ENCODE measurements around the gene RPP21. TPM values are rescaled to one million over a fixed set of nuclear protein-coding genes. Genes with fewer than 3 reads are reported as not detected.
A peak's percentile ranks its signal among the peaks of the same experiment; 100 is the strongest.

The RPP21 gene
- total RNA-seq, 1 donor from 2014 or later = 33.5 TPM

DNA sequence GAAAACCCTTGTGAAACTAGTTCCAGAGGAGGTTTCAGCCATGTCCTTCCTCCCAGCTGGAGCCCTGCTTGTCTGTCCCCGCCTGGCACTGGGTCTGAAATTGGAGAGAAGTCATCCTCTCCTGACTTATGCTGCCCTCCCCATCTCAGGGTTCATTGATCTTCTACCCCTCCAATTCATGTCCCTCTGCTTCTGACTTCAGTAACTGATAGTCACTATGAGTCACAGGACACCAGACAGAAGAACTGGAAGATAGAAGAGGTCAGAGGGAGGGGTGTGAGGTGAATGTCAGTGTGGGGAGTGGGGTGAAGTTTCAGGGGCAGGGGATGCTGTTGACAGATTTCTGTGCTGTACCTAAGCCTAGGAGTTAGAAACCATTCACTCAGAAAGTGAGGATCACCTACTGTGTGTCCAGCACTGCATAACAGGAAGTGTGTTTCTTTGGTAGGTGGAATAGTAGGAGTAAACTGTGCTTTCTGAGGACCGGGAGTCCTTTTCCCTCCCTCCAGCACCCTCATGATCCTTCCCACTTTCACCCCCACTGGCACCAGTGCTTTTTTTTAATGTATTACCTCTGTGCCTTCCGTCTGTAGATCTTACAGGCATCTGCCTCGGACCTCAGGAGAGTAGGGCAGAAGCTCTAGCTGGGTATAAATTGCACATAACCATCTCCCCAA lies 627 bp upstream of the RPP21 start:
- no peaks in the 10 kb centered on the region for H3K27me3 Mint-ChIP-seq (ENCODE audit: low read depth, unreplicated experiment)
- H3K4me3 ChIP-seq (ENCODE audit: insufficient read depth, low read depth, low read length) = peak overlapping the region; percentile 73
- H3K27ac ChIP-seq (ENCODE audit: low read depth, low read length) = no peak overlapping the region
- peaks cover 11% of the 10 kb centered on the region for H3K4me1 Mint-ChIP-seq (ENCODE audit: low read depth, unreplicated experiment)
- H3K27ac Mint-ChIP-seq (ENCODE audit: unreplicated experiment) = peak overlapping the region; percentile 63
- H3K9ac ChIP-seq (ENCODE audit: low read length) = no peak overlapping the region
- no peak for DNase-seq (ENCODE audit: low read depth)
- H3K79me2 ChIP-seq (ENCODE audit: insufficient read depth, low read length) = peaks cover 5% of the 10 kb centered on the region
- TF ChIP-seq, protein P1, sequence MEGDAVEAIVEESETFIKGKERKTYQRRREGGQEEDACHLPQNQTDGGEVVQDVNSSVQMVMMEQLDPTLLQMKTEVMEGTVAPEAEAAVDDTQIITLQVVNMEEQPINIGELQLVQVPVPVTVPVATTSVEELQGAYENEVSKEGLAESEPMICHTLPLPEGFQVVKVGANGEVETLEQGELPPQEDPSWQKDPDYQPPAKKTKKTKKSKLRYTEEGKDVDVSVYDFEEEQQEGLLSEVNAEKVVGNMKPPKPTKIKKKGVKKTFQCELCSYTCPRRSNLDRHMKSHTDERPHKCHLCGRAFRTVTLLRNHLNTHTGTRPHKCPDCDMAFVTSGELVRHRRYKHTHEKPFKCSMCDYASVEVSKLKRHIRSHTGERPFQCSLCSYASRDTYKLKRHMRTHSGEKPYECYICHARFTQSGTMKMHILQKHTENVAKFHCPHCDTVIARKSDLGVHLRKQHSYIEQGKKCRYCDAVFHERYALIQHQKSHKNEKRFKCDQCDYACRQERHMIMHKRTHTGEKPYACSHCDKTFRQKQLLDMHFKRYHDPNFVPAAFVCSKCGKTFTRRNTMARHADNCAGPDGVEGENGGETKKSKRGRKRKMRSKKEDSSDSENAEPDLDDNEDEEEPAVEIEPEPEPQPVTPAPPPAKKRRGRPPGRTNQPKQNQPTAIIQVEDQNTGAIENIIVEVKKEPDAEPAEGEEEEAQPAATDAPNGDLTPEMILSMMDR (IDR thresholded peaks at IDR 0.05; ENCODE audit: insufficient read depth, low read depth, low read length) = no peak
- TF ChIP-seq EZH2 (IDR thresholded peaks at IDR 0.05; ENCODE audit: insufficient read depth, low read length) = no peak
- no peaks in the 10 kb centered on the region for H3K9me3 Mint-ChIP-seq (ENCODE audit: unreplicated experiment)
- H3K9me3 ChIP-seq (ENCODE audit: insufficient read depth, low read depth, low read length) = no peaks in the 10 kb centered on the region
- peaks cover 12% of the 10 kb centered on the region for H3K36me3 Mint-ChIP-seq (ENCODE audit: low read depth, unreplicated experiment)
- no peaks in the 10 kb centered on the region for H3K27me3 ChIP-seq (ENCODE audit: insufficient read depth, low read length)
- no peak for FAIRE-seq
- peak overlapping the region; percentile 82 for H3K4me3 Mint-ChIP-seq (ENCODE audit: unreplicated experiment)
- peak overlapping the region; percentile 53 for H2AFZ ChIP-seq (ENCODE audit: low read depth, low read length)
- H4K20me1 ChIP-seq (ENCODE audit: insufficient read depth, low read length) = peaks cover 8% of the 10 kb centered on the region
- peaks cover 8% of the 10 kb centered on the region for H3K36me3 ChIP-seq (ENCODE audit: insufficient read depth, low read length)
- H3K4me1 ChIP-seq (ENCODE audit: insufficient read depth, low read length) = peaks cover 10% of the 10 kb centered on the region
- H3K4me2 ChIP-seq (ENCODE audit: low read length) = peak overlapping the region; percentile 87

DNA sequence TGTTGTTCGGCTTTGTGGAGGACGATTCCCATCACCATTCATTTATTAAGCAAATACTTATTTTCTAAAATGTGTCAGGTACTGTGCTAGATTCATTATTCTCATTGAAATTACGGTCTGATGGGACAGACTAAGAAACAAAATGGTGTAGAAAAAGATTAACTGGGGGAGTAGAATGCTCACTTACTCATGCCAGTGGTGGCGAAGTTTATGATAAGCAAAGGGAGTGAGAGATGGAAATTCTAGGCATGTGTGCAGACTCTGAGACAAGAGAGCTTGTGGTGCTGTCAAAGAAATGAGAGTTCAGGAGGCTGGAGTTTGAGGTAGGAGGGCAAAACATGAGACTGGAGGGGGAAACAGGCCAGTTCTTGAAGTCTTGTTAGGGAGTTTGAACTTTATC lies 896 bp downstream of the RPP21 start:
- Histone ChIP-seq H3K9me3 (ENCODE audit: insufficient read depth, low read depth, low read length) (no peaks in the 10 kb centered on the region), H4K20me1 (ENCODE audit: insufficient read depth, low read length) (peaks cover 8% of the 10 kb centered on the region), H3K36me3 (ENCODE audit: insufficient read depth, low read length) (peaks cover 5% of the 10 kb centered on the region), H3K27ac (ENCODE audit: low read depth, low read length) (no peak overlapping the region), H3K27me3 (ENCODE audit: insufficient read depth, low read length) (peaks cover 3% of the 10 kb centered on the region), H3K79me2 (ENCODE audit: insufficient read depth, low read length) (peaks cover 5% of the 10 kb centered on the region), H3K4me1 (ENCODE audit: insufficient read depth, low read length) (peaks cover 10% of the 10 kb centered on the region), H3K4me3 (ENCODE audit: insufficient read depth, low read depth, low read length) (peak overlapping the region; percentile 73), H3K4me2 (ENCODE audit: low read length) (peak overlapping the region; percentile 87), H3K9ac (ENCODE audit: low read length) (peak overlapping the region; percentile 88), H2AFZ (ENCODE audit: low read depth, low read length) (no peak overlapping the region)
- TF ChIP-seq EZH2 (IDR thresholded peaks at IDR 0.05; ENCODE audit: insufficient read depth, low read length) = no peak
- TF ChIP-seq, protein P1 (IDR thresholded peaks at IDR 0.05; ENCODE audit: insufficient read depth, low read depth, low read length) = no peak
- Mint-ChIP-seq H3K27me3 (ENCODE audit: low read depth, unreplicated experiment) (no peaks in the 10 kb centered on the region), H3K36me3 (ENCODE audit: low read depth, unreplicated experiment) (peaks cover 12% of the 10 kb centered on the region), H3K27ac (ENCODE audit: unreplicated experiment) (peak overlapping the region; percentile 12), H3K4me3 (ENCODE audit: unreplicated experiment) (peak overlapping the region; percentile 82), H3K4me1 (ENCODE audit: low read depth, unreplicated experiment) (peaks cover 10% of the 10 kb centered on the region), H3K9me3 (ENCODE audit: unreplicated experiment) (no peaks in the 10 kb centered on the region)
- FAIRE-seq = no peak
- DNase-seq (ENCODE audit: low read depth) = no peak

DNA sequence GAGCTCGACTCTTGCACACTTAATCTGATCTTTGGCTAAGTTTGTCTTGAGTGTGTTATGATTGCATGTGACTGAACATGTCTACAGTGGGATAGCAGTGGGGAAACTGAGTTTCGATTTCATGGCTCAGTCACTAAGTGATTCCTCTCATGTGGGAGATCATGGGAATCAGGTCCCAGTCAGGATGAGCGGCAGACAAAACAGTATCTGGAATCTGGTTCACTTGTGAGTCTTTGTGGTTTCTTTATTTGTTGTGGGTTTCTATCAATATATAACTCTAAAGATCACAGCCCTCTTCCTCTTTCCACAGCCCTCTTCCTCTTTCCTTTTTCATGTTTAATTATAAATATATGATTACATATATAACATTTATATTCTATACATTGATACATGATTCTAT lies 4.0 kb downstream of the RPP21 start:
- peaks cover 10% of the 10 kb centered on the region for H3K4me1 ChIP-seq (ENCODE audit: insufficient read depth, low read length)
- H3K27ac Mint-ChIP-seq (ENCODE audit: unreplicated experiment) = no peak overlapping the region

More for the DNA sequence above, 4.0 kb downstream of the RPP21 start:
- H3K4me3 Mint-ChIP-seq (ENCODE audit: unreplicated experiment) = no peak overlapping the region
- H3K9me3 Mint-ChIP-seq (ENCODE audit: unreplicated experiment) = no peaks in the 10 kb centered on the region
- Histone ChIP-seq H2AFZ (ENCODE audit: low read depth, low read length) (no peak overlapping the region), H3K4me3 (ENCODE audit: insufficient read depth, low read depth, low read length) (no peak overlapping the region), H3K9me3 (ENCODE audit: insufficient read depth, low read depth, low read length) (no peaks in the 10 kb centered on the region), H3K4me2 (ENCODE audit: low read length) (no peak overlapping the region), H3K9ac (ENCODE audit: low read length) (no peak overlapping the region), H3K27ac (ENCODE audit: low read depth, low read length) (no peak overlapping the region), H3K36me3 (ENCODE audit: insufficient read depth, low read length) (no peaks in the 10 kb centered on the region), H3K27me3 (ENCODE audit: insufficient read depth, low read length) (peaks cover 14% of the 10 kb centered on the region), H4K20me1 (ENCODE audit: insufficient read depth, low read length) (peaks cover 8% of the 10 kb centered on the region), H3K79me2 (ENCODE audit: insufficient read depth, low read length) (peaks cover 5% of the 10 kb centered on the region)
- TF ChIP-seq EZH2 (IDR thresholded peaks at IDR 0.05; ENCODE audit: insufficient read depth, low read length) = no peak
- TF ChIP-seq, protein P1 (IDR thresholded peaks at IDR 0.05; ENCODE audit: insufficient read depth, low read depth, low read length) = no peak
- peaks cover 9% of the 10 kb centered on the region for H3K4me1 Mint-ChIP-seq (ENCODE audit: low read depth, unreplicated experiment)
- no peak for DNase-seq (ENCODE audit: low read depth)
- FAIRE-seq = no peak
- peaks cover 10% of the 10 kb centered on the region for H3K27me3 Mint-ChIP-seq (ENCODE audit: low read depth, unreplicated experiment)
- H3K36me3 Mint-ChIP-seq (ENCODE audit: low read depth, unreplicated experiment) = no peaks in the 10 kb centered on the region

All from astrocyte (in vitro differentiated cells and primary cell).